ENCODE data around the gene CCNL1.
"Not testable (repeated sequence)": the region's sequence is repeated elsewhere in the genome, so short reads cannot be mapped to it uniquely, and the experiment has no call there.

The CCNL1 gene

GRCh38 chr3:157190380-157190872 lies 30.5 kb upstream of the CCNL1 start:
- H3K4me3 ChIP-seq (ENCODE audit: low read depth, low read length): no peak overlapping the region
- in situ Hi-C loops (cut with HindIII; ENCODE audit: low sequenced_read_pairs): no loop called here
- no peak for DNase-seq (ENCODE audit: low read depth)
- TF ChIP-seq CTCF (IDR thresholded peaks at IDR 0.05; ENCODE audit: low read depth, low read length, missing control alignments): no peak

GRCh38 chr3:157188391-157188790 lies 28.4 kb upstream of the CCNL1 start:
- in situ Hi-C loops (cut with HindIII; ENCODE audit: low sequenced_read_pairs): no loop called here
- no peak overlapping the region for H3K4me3 ChIP-seq (ENCODE audit: low read depth, low read length)
- TF ChIP-seq CTCF (IDR thresholded peaks at IDR 0.05; ENCODE audit: low read depth, low read length, missing control alignments): no peak
- no peak for DNase-seq (ENCODE audit: low read depth)

- H3K4me3 ChIP-seq (ENCODE audit: low read depth, low read length): no peak overlapping the region
- in situ Hi-C loops (cut with HindIII; ENCODE audit: low sequenced_read_pairs): no loop called here
- no peak for TF ChIP-seq CTCF (IDR thresholded peaks at IDR 0.05; ENCODE audit: low read depth, low read length, missing control alignments)
- no peak for DNase-seq (ENCODE audit: low read depth)
These were observed 22.9 kb upstream of the CCNL1 start for GRCh38 chr3:157182879-157183278.

GRCh38 chr3:157180262-157180661 lies 20.3 kb upstream of the CCNL1 start:
- DNase-seq (ENCODE audit: low read depth): no peak
- TF ChIP-seq CTCF (IDR thresholded peaks at IDR 0.05; ENCODE audit: low read depth, low read length, missing control alignments): no peak
- in situ Hi-C loops (cut with HindIII; ENCODE audit: low sequenced_read_pairs): no loop called here
- H3K4me3 ChIP-seq (ENCODE audit: low read depth, low read length): no peak overlapping the region

- no peak for TF ChIP-seq CTCF (IDR thresholded peaks at IDR 0.05; ENCODE audit: low read depth, low read length, missing control alignments)
- no peak overlapping the region for H3K4me3 ChIP-seq (ENCODE audit: low read depth, low read length)
- DNase-seq (ENCODE audit: low read depth): no peak
- in situ Hi-C loops (cut with HindIII; ENCODE audit: low sequenced_read_pairs): no loop called here
These were observed 19.4 kb upstream of the CCNL1 start for GRCh38 chr3:157179365-157179803.

- DNase-seq (ENCODE audit: low read depth); in situ Hi-C loops (cut with HindIII; ENCODE audit: low sequenced_read_pairs); H3K4me3 ChIP-seq (ENCODE audit: low read depth, low read length): not testable (repeated sequence)
These were observed 18.8 kb upstream of the CCNL1 start for GRCh38 chr3:157178503-157179364.

- in situ Hi-C loops (cut with HindIII; ENCODE audit: low sequenced_read_pairs); DNase-seq (ENCODE audit: low read depth); H3K4me3 ChIP-seq (ENCODE audit: low read depth, low read length): not testable (repeated sequence)
These were observed 18.0 kb upstream of the CCNL1 start for GRCh38 chr3:157177801-157178453.

Measured in astrocyte of the cerebellum (primary cell).